ENCODE measurements around the gene WDR45B. TPM values are rescaled to one million over a fixed set of nuclear protein-coding genes. Genes with fewer than 3 reads are reported as not detected.

WDR45B gene
- total RNA-seq, 1 experiment from 2014 or later: 96.5 TPM

DNA sequence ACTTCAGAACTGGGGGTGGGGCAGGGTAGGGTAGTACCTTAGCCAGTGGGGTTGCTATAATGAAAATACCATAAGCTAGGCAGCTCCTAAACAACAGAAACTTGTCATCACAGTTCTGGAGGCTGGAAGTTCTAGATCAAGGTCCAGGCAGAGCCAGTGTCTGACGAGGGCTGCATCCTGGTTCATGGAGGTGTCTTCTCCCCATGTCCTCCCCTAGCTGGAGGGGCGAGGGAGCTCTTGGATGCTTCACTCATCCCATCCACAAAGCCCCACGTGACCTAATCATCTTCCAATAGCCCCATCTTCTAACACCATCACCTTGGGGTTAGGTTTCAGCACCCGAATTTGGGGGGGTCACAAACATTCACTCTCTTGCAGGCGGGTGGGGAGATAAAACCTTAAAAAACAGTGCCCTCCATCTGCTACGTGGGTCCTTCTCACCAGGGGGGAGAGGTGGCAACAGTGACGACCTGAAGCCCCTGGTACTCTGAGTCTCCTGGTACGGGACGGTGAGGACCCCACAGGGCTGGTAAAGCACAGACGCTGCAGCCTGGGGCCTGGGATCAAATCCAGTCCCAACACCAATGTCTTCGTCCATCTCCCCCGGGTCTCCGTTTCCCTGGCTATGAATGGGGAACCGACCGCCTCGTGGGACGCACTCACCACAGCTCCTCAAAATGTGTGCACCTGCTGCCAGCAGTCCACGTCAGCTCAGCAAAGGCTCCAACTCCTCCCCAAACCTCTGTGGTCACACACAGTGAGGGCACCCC lies 27.4 kb upstream of the WDR45B start:
- no peak overlapping the region for H3K27ac Mint-ChIP-seq
- peaks cover 14% of the 10 kb centered on the region for H3K9me3 Mint-ChIP-seq
- TF ChIP-seq ZNF121 (CRISPR knock-in tag; IDR thresholded peaks at IDR 0.05) (no peak), ARID4B (CRISPR knock-in tag; IDR thresholded peaks at IDR 0.05; ENCODE audit: borderline replicate concordance) (no peak), HMGXB4 (CRISPR knock-in tag; IDR thresholded peaks at IDR 0.05) (no peak), ETV6 (CRISPR knock-in tag; IDR thresholded peaks at IDR 0.05) (no peak), GTF2I (CRISPR knock-in tag; conservative IDR thresholded peaks at IDR 0.05) (no peak), ESRRA (CRISPR knock-in tag; IDR thresholded peaks at IDR 0.05; ENCODE audit: borderline replicate concordance) (no peak), FOXJ3 (CRISPR knock-in tag; IDR thresholded peaks at IDR 0.05; ENCODE audit: borderline replicate concordance) (no peak), IRF2 (CRISPR knock-in tag; IDR thresholded peaks at IDR 0.05; ENCODE audit: borderline replicate concordance, low read depth) (no peak), FOXK1 (CRISPR knock-in tag; IDR thresholded peaks at IDR 0.05) (no peak), CREB1 (CRISPR knock-in tag; IDR thresholded peaks at IDR 0.05) (no peak), ATF1 (CRISPR knock-in tag; IDR thresholded peaks at IDR 0.05) (no peak), ZNF396 (CRISPR knock-in tag; IDR thresholded peaks at IDR 0.05; ENCODE audit: borderline replicate concordance) (no peak), RELA (CRISPR knock-in tag; IDR thresholded peaks at IDR 0.05; ENCODE audit: borderline replicate concordance) (no peak), CREM (CRISPR knock-in tag; IDR thresholded peaks at IDR 0.05) (no peak), SMAD3 (CRISPR knock-in tag; IDR thresholded peaks at IDR 0.05; ENCODE audit: borderline replicate concordance) (no peak)
- TF ChIP-seq, protein P1, sequence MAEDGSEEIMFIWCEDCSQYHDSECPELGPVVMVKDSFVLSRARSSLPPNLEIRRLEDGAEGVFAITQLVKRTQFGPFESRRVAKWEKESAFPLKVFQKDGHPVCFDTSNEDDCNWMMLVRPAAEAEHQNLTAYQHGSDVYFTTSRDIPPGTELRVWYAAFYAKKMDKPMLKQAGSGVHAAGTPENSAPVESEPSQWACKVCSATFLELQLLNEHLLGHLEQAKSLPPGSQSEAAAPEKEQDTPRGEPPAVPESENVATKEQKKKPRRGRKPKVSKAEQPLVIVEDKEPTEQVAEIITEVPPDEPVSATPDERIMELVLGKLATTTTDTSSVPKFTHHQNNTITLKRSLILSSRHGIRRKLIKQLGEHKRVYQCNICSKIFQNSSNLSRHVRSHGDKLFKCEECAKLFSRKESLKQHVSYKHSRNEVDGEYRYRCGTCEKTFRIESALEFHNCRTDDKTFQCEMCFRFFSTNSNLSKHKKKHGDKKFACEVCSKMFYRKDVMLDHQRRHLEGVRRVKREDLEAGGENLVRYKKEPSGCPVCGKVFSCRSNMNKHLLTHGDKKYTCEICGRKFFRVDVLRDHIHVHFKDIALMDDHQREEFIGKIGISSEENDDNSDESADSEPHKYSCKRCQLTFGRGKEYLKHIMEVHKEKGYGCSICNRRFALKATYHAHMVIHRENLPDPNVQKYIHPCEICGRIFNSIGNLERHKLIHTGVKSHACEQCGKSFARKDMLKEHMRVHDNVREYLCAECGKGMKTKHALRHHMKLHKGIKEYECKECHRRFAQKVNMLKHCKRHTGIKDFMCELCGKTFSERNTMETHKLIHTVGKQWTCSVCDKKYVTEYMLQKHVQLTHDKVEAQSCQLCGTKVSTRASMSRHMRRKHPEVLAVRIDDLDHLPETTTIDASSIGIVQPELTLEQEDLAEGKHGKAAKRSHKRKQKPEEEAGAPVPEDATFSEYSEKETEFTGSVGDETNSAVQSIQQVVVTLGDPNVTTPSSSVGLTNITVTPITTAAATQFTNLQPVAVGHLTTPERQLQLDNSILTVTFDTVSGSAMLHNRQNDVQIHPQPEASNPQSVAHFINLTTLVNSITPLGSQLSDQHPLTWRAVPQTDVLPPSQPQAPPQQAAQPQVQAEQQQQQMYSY (CRISPR knock-in tag; IDR thresholded peaks at IDR 0.05): no peak
- TF ChIP-seq, protein P2, sequence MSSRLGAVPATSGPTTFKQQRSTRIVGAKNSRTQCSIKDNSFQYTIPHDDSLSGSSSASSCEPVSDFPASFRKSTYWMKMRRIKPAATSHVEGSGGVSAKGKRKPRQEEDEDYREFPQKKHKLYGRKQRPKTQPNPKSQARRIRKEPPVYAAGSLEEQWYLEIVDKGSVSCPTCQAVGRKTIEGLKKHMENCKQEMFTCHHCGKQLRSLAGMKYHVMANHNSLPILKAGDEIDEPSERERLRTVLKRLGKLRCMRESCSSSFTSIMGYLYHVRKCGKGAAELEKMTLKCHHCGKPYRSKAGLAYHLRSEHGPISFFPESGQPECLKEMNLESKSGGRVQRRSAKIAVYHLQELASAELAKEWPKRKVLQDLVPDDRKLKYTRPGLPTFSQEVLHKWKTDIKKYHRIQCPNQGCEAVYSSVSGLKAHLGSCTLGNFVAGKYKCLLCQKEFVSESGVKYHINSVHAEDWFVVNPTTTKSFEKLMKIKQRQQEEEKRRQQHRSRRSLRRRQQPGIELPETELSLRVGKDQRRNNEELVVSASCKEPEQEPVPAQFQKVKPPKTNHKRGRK (CRISPR knock-in tag; IDR thresholded peaks at IDR 0.05; ENCODE audit: borderline replicate concordance): no peak
- no peaks in the 10 kb centered on the region for H3K4me1 Mint-ChIP-seq
- H3K4me3 Mint-ChIP-seq: no peak overlapping the region
- H3K27me3 Mint-ChIP-seq (ENCODE audit: low read depth): no peaks in the 10 kb centered on the region; the same call in 1 of the 2 replicates
- ChIA-PET CTCF (no interaction called here), POLR2A (no interaction called here)
- DNase-seq (ENCODE audit: low spot score) (no peak), ATAC-seq (no peak)
- no peaks in the 10 kb centered on the region for H3K36me3 Mint-ChIP-seq
